ENCODE results near the gene CAMKV. TPM values are rescaled to one million over a fixed set of nuclear protein-coding genes. Genes with fewer than 3 reads are reported as not detected.
"Not testable (repeated sequence)": the region's sequence is repeated elsewhere in the genome, so short reads cannot be mapped to it uniquely, and the experiment has no call there.

The CAMKV gene
- total RNA-seq, 1 donor from 2014 or later, result under 0.01 TPM

DNA sequence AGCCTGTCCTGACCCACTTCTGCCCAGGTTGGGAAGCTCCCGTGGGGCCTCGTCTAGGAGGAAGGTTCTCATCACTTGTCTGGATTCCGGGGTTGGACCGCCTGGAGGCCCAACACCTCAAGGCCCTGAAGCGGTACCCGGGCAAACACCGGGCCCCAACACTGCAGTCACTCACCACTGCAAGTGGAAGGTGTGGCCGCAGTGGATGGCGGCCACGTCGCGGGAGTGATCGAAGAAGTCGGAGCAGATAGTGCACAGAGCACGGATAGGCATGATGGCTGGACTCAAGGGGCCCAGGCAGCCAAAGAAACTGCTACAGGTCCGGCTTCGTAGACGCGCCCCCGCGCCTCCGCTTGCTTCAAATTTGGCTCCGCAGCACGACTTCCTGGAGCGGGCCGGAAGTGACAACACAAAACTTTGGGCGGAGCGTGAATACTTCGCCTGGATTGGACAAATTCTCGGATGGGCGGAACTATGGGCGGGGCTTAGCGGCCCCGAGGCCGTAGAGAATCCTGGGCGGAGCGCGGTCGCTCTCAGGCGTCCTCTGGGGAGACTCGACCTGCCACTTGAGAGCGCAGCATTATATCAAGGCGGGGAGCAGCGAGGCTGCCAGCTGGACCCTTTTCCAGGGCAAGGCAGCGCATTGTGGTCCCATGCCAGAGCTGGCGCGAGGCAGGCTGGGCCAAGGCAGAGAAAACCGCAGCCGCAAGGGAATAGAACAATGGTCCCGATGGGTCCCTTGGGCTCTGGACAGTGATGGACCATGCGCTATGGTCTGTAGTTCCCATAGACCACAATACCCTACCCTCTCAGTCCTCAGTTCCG lies 13.3 kb downstream of the CAMKV start, which contains the start of gene TRAIP:
Gene TRAIP (minus strand): TSS at position 384 of the 825 bp plus-strand sequence. CDS start 111 bp downstream, at position 273.
- peak; percentile 60 for DNase-seq (ENCODE audit: low read depth, low spot score)

- no peak for DNase-seq (ENCODE audit: low read depth, low spot score)
Observed at GRCh38 chr3:49855662-49856061, 14.0 kb downstream of the CAMKV start.

DNA sequence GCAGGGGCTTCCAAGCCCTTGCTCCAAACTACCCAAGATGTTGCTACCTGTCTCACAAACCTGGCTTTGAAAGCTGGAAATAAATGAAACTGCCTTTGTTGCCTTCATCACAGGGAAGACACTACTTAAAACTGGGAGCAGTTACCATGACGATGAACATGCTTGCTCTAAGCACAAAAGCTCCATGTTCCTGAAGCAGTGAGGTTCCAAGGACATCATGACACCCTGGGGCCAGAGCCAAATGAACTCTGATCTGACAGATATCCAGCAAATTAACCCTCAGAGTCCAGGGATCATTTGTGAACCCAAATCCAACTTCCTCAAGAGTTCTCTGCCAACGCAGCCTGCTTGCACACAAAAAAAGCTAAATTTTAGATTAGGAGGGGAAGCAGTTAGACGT lies 24.0 kb downstream of the CAMKV start:
- no peak for DNase-seq (ENCODE audit: low read depth, low spot score)

DNA sequence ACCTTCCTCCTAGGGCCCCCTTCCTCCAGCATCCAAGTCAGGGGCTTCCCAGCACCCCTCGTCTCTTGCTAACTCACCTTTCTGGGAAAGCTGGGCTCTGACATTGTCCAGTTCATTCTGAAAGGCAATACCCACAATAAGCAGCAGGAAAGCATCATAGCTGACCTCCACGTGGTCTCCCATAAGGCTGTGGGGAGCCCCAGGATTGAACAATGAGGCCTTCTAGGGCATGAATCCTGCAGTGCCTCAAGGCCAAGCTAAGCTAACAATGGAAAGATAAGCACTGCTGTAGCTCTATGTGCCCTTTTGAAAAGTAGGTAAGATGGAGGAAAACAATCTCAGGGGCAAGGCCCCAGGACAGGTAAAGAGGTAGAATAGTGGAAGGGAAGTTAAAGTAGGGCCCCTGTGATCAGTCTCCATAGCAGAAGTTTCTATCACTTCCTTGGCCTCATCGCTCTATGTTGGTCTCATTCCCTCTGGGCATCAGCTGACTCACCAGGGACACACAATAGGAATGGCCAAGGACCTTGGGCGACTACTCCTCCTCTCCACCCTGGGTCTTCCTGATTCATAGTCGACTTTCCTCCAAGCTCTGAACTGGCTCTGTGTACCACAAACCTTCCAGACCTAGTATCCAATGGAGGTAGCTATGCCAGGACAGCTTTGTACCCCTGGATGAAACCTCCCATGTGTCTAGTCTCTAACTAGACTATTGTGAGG lies 25.1 kb downstream of the CAMKV start:
- no peak for DNase-seq (ENCODE audit: low read depth, low spot score)

DNA sequence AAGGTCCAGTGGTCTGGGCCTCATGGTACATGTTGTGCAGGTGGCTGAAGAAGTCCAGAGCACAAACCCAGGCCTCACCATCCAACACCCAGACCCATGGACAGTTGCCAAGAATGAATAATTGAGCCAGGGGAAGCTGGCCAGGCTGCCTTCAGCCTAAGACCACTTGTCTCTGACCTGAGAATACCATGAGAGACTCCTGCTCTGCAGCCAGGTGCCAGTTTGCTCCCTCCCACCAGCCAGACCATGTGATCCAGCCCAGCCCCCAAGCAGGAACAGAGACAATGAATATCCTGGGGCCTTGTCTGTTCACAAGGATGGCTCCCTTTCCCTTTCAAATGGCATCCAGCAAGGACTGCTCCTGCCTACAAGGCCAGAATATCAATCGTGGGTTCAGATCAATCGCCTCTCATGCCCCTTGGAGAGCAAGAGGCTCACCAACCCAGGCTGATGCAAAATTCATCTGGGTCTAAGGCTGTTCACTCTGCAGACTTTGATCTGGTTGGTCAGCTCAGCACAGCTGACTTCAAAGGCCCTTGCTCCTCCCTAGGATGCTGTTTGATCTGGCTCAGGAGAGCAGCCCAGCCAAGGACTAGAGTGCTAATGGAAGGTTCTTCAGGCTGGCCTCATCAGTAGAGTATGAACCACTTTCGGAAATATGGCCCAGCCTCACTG lies 26.7 kb downstream of the CAMKV start:
- DNase-seq (ENCODE audit: low read depth, low spot score), result no peak

GRCh38 chr3:49841806-49842205 lies 27.9 kb downstream of the CAMKV start:
- DNase-seq (ENCODE audit: low read depth, low spot score), result no peak

- no peak for DNase-seq (ENCODE audit: low read depth, low spot score)
Observed at GRCh38 chr3:49841126-49841696, 28.5 kb downstream of the CAMKV start.

GRCh38 chr3:49840388-49840787 lies 29.3 kb downstream of the CAMKV start:
- DNase-seq (ENCODE audit: low read depth, low spot score), result no peak

DNA sequence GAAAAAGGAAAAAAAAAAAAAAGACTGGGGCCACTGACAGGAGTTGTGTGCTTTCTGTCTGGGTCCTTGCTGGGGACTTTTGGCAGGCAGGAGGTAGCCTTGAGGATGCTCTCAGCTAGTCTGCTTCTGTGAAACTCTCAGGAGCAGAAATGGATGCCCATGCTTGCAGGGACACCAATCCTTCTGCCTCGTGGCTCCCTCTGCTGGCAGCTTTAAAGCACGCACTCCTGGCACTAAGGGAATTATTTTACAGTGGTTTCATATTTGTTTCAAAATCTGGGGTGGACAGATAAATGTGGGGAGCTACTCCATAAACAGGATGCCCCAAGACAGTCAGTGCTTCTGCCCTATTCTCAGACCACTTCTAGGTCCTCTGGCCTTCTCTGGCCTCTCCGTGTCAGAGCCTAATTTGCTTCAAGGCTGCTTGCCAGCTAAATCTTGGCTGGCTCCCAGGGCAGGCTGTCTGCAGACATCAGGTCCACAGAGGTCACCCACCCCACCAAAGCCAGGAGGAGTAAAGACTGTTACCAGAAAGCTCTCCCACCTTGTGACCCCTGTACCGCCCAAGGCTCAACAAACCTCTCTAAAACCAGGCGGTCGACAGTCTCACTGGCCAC lies 30.4 kb downstream of the CAMKV start:
- DNase-seq (ENCODE audit: low read depth, low spot score), result peak; percentile 50

DNA sequence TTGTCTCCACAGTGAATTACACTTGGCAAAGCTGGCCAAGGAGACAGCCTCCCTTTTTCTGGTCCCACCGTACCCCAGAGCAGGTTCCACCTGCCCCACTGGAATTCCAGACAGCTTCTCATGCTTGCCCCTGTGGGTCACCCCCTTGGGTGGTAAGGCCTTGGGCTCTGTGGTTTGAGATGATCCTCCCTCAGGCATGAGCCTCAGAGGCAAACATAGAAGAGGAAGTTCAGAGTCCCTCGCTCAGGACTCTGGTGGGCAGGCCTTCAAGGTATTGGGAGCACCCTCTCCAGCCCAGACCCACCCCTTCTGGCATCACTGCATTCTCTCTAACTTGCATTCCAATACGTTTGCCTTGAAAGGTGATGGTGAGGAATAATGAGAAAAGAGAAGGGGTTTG lies 38.4 kb downstream of the CAMKV start:
- no peak for DNase-seq (ENCODE audit: low read depth, low spot score)

DNA sequence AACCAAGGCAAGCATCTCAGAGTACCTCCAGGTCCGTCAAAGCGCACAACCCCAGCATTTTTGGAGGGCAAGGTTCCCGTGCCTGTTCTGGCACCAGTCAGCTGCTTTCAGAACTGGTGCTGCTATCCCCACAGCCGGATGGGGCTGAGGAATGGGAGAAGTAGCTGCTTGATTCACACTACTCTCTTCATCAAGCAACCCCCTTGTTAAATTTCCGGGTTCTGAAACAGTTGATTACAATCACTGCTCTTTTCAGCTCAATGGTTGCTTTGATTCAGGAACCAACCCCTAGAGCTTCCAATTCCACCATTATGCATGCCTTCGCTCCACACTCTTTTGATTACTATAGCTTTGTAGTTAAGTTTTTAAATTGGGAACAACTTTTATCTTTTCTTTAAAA lies 43.7 kb downstream of the CAMKV start:
- no peak for DNase-seq (ENCODE audit: low read depth, low spot score)

DNA sequence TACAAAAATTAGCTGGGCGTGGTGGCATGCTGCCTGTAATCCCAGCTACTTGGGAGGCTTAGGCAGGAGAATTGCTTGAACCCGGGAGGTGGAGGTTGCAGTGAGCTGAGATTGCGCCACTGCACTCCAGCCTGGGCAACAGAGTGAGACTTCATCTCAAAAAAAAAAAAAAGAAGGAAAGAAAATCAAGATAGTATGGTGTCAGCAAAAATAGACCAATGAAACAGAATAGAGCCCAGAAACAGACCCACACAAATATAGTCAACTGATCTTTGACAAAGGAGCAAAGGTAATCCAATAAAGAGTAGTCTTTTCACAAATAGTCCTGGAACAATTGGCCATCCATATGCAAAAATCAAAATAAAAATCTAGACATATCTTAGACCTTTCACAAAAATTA lies 46.6 kb downstream of the CAMKV start:
- not testable (repeated sequence) for DNase-seq (ENCODE audit: low read depth, low spot score)

DNA sequence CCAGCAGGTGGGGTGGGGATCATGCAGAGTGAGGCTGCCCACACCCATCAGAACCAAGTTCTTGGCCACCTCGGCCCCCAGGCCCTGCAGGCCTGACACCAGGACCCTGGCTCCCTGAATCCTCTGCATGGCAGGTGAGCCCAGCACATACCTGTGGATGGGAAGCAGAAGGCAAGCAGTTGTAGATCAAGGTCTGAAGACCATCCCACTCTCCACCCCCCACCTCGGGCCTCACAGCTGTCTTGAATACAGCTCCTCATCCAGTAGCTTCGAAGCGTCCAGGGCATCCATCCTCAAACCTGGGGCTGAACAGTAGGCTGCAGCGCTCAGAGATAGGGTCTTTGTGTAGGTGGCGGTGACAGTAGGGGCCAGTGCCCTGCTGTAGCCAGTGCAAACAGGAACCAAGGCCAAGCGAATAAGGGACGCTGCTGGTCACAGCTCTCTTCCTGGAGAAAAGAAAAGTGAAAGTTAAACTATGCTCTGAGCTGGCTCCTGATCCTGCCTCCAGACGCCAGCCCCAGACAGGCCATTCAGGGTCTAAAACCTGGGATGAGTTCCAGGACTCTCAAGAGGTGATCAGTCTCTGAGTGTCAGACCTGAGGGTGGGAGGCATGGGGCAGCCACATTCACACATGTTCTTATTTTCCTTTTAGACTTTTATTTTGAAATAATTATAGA lies 56.1 kb downstream of the CAMKV start, which contains the start of gene UBA7:
Gene UBA7 (minus strand): TSS at position 457 of the 678 bp plus-strand sequence. CDS start 166 bp downstream, at position 291.
- DNase-seq (ENCODE audit: low read depth, low spot score), result no peak

GRCh38 chr3:49812916-49813496 lies 56.7 kb downstream of the CAMKV start:
- no peak for DNase-seq (ENCODE audit: low read depth, low spot score)

Other genes with a start within 250 kb of the CAMKV start
- 104 and 128 TPM in 2 replicates for gene APEH, start 195.6 kb downstream of the CAMKV start, total RNA-seq
- gene MST1, start 180.4 kb downstream of the CAMKV start, total RNA-seq, result 2.2 and 2.8 TPM in 2 replicates
- 20.4 and 25.6 TPM in 2 replicates for gene RNF123, start 180.3 kb downstream of the CAMKV start, total RNA-seq
- not detected in 2 replicates for gene AMIGO3, start 150.2 kb downstream of the CAMKV start, total RNA-seq
- gene GMPPB, start 146.0 kb downstream of the CAMKV start, total RNA-seq, result 51.2 and 75.5 TPM in 2 replicates
- 46.7 and 66.8 TPM in 2 replicates for gene IP6K1, start 83.4 kb downstream of the CAMKV start, total RNA-seq
- not detected in 2 replicates for gene CDHR4, start 70.0 kb downstream of the CAMKV start, total RNA-seq
- gene INKA1, start 66.6 kb downstream of the CAMKV start, total RNA-seq, result 20.4 and 21.5 TPM in 2 replicates
- gene UBA7, start 56.0 kb downstream of the CAMKV start, total RNA-seq, result 29.5 and 42.2 TPM in 2 replicates
- gene TRAIP, start 13.3 kb downstream of the CAMKV start, total RNA-seq, result 4.4 and 5.1 TPM in 2 replicates
- 0.99 and 1.0 TPM in 2 replicates for gene MST1R, start 34.0 kb upstream of the CAMKV start, total RNA-seq
- 15.4 and 27.8 TPM in 2 replicates for gene MON1A, start 59.9 kb upstream of the CAMKV start, total RNA-seq
- gene RBM6, start 70.2 kb upstream of the CAMKV start, total RNA-seq, result 29.9 and 43.2 TPM in 2 replicates
- 116 and 184 TPM in 2 replicates for gene RBM5, start 219.0 kb upstream of the CAMKV start, total RNA-seq

All from pulmonary artery endothelial cell (primary cell).